ENCODE results near the gene ACSM2A.

GRCh38 chr16:20411055-20411454 lies 40.3 kb upstream of the ACSM2A start:
- no peak for TF ChIP-seq CTCF (IDR thresholded peaks at IDR 0.05)
- TF ChIP-seq POLR2A (IDR thresholded peaks at IDR 0.05): no peak

All from uterus (tissue), 2 donors.